ENCODE data around the gene TMEM213. TPM values are rescaled to one million over a fixed set of nuclear protein-coding genes. Genes with fewer than 3 reads are reported as not detected.

Gene TMEM213
- total RNA-seq, 1 donor from 2014 or later = 1.9 TPM

DNA sequence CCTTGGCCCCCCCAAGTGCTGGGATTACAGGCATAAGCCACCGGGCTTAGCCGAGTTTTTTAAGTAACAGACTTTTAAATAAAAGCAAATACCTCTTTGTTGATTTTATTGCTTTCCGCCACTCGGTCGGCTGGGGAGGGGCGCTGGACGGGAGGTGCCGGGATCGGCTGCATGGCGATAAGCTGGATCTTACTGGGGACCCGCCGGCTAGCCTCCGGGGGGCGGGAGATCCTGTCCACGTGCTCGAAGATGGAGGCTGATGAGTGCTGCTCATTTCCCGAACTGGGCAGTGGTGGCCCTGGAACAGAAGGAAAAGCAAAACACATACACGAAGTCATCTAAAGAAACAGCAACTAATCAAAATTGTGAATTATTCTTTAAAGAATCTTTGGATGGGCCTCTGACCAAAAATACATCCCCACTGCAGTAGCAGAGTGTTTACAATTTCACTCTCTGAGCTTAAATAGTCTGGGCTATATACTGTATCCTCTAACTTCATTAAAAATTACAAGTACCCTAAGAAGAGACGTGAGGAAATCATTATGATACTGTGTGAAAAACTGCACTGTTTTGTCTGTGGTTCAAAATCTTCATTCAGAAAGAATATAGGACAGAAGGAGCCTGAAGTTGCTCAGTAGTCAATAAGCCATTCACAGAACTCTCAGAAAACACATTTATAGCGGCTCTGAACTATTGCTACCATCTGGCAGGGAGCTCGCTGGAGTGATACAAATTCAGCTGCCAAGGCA lies 73.4 kb downstream of the TMEM213 start:
- no peak for ATAC-seq
- intact Hi-C loops (cut with DNase I) = no loop called here
- TF ChIP-seq, protein P1, sequence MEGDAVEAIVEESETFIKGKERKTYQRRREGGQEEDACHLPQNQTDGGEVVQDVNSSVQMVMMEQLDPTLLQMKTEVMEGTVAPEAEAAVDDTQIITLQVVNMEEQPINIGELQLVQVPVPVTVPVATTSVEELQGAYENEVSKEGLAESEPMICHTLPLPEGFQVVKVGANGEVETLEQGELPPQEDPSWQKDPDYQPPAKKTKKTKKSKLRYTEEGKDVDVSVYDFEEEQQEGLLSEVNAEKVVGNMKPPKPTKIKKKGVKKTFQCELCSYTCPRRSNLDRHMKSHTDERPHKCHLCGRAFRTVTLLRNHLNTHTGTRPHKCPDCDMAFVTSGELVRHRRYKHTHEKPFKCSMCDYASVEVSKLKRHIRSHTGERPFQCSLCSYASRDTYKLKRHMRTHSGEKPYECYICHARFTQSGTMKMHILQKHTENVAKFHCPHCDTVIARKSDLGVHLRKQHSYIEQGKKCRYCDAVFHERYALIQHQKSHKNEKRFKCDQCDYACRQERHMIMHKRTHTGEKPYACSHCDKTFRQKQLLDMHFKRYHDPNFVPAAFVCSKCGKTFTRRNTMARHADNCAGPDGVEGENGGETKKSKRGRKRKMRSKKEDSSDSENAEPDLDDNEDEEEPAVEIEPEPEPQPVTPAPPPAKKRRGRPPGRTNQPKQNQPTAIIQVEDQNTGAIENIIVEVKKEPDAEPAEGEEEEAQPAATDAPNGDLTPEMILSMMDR (IDR thresholded peaks at IDR 0.05) = no peak
- no peak for DNase-seq
- H3K27ac ChIP-seq = no peak overlapping the region
- H3K36me3 ChIP-seq = peaks cover 11% of the 10 kb centered on the region
- H3K4me3 ChIP-seq = no peak overlapping the region
- no peaks in the 10 kb centered on the region for H3K9me3 ChIP-seq
- no peaks in the 10 kb centered on the region for H3K27me3 ChIP-seq (ENCODE audit: low read depth)
- H3K4me1 ChIP-seq = no peaks in the 10 kb centered on the region

DNA sequence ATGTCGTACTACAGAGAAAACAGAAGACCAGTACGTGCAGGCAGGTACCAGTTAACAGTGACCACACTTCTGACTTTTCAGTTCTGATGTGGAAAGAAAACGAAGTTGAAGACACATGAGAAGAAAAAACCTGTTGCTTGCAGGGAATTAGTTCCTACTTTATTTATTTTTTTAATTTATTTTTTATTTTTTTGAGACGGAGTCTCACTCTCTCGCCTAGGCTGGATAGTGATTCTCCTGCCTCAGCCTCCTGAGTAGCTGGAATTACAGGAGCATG lies 74.0 kb downstream of the TMEM213 start:
- H3K4me3 ChIP-seq = no peak overlapping the region
- peaks cover 6% of the 10 kb centered on the region for H3K36me3 ChIP-seq

DNA sequence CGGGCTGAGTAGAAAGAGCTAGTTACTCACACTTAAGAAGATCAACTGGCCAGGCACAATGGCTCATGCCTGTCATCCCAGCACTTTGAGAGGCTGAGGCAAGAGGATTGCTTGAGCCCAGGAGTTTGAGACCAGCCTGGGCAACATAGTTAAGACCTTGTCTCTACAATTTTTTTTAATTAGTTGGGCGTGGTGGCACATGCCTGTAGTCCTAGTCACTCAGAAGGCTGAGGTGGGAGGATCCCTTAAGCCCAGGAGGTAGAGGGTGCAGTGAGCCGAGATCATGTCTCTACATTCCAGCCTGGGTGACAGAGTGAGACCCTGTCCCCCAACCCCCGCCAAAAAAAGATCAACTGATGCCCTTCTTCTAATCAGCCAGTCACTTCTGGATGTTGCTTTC lies 74.8 kb downstream of the TMEM213 start:
- Histone ChIP-seq H3K36me3 (peaks cover 6% of the 10 kb centered on the region), H3K4me1 (no peaks in the 10 kb centered on the region), H3K27ac (no peak overlapping the region), H3K4me3 (no peak overlapping the region), H3K9me3 (no peaks in the 10 kb centered on the region), H3K27me3 (ENCODE audit: low read depth) (no peaks in the 10 kb centered on the region)
- no peak for DNase-seq
- intact Hi-C loops (cut with DNase I) = no loop called here
- TF ChIP-seq, protein P1 (IDR thresholded peaks at IDR 0.05) = no peak
- no peak for ATAC-seq

More for the DNA sequence above, 74.0 kb downstream of the TMEM213 start:
- ATAC-seq (no peak), DNase-seq (no peak)
- H3K4me1 ChIP-seq = no peaks in the 10 kb centered on the region
- intact Hi-C loops (cut with DNase I) = no loop called here
- H3K27me3 ChIP-seq (ENCODE audit: low read depth) = no peaks in the 10 kb centered on the region
- no peaks in the 10 kb centered on the region for H3K9me3 ChIP-seq
- H3K27ac ChIP-seq = no peak overlapping the region
- TF ChIP-seq, protein P1 (IDR thresholded peaks at IDR 0.05) = no peak

DNA sequence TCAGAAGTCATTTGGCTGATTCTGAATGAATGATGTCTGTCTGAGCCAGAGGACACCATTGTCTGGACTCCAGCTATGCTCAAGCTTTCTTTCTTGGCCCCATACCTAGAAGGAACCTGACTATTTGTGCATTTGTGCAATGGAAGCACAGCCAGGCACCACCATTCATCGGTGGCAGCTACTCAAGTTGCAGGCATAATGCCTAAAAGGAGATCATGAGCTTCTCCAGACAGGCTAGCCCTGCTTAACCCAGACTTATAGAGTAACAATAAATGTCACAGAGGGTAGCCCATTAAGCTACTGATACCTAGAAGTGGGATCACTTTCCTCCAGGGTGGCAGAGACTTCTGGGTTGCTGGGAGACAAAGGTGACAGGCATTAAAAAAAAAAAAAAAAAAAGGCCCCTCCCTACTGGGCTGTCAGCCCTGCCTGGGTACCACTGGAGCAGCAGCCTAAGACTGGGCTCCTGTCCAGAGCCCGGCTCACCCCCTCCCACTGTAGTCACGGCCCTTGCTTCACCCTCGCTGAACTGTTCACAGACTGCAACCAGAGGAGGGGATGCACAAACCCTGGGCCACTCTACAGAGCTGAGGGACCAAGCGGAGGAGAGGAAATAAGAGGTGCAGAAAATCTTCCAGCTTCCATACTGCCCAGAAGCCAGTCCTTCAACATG lies 75.6 kb downstream of the TMEM213 start:
- DNase-seq (no peak), ATAC-seq (no peak)
- Histone ChIP-seq H3K4me3 (no peak overlapping the region), H3K27ac (no peak overlapping the region), H3K36me3 (peaks cover 6% of the 10 kb centered on the region), H3K9me3 (no peaks in the 10 kb centered on the region), H3K27me3 (ENCODE audit: low read depth) (no peaks in the 10 kb centered on the region), H3K4me1 (no peaks in the 10 kb centered on the region)
- intact Hi-C loops (cut with DNase I) = no loop called here
- TF ChIP-seq, protein P1 (IDR thresholded peaks at IDR 0.05) = no peak

DNA sequence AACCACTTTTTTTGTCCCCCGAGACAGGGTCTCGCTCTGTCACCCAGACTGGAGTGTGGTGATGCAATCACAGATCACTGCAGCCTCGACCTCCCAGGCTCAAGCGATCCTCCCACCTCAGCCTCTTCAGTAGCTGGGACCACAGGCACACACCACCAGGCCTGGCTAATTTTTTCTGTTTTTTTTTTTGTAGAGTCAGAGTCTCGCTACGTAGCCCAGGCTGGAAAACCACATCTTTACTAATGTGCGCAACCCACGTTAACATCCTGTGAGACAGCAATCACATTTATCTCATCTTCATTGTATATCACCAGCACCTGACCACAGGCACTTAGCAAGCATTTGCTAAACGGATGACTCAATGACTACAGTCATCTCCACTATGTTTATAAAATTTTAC lies 78.0 kb downstream of the TMEM213 start:
- peak; percentile 35 to 52 for ATAC-seq
- intact Hi-C loops (cut with DNase I) = no loop called here

More for the DNA sequence above, 78.0 kb downstream of the TMEM213 start:
- H3K36me3 ChIP-seq = peaks cover 10% of the 10 kb centered on the region
- H3K27ac ChIP-seq = no peak overlapping the region
- no peaks in the 10 kb centered on the region for H3K9me3 ChIP-seq
- DNase-seq = no peak
- no peaks in the 10 kb centered on the region for H3K4me1 ChIP-seq
- H3K4me3 ChIP-seq = no peak overlapping the region
- TF ChIP-seq, protein P1 (IDR thresholded peaks at IDR 0.05) = no peak
- H3K27me3 ChIP-seq (ENCODE audit: low read depth) = no peaks in the 10 kb centered on the region

Data from lower lobe of right lung (tissue), 2 donors.